Transverse colon (tissue), 4 donors: Measurements from ENCODE around the gene CD7. TPM values are rescaled to one million over a fixed set of nuclear protein-coding genes. Genes with fewer than 3 reads are reported as not detected.

ENCODE experiments used
- DNase-seq: peaks from one replicate; pipeline ENCODE4 v3.0.0-alpha.2; 2019
- H3K27ac ChIP-seq, 4 donors: fragments of 200-600 bp; sonication (generic); 2 replicates each; pipeline ENCODE4 v1.5.1; 2016 to 2018; ENCODE audit warnings: inconsistent platforms in 4 of 4
- H3K27me3 ChIP-seq: fragments of 200-600 bp; sonication (generic); 2 replicates; pipeline ENCODE4 v1.5.1; 2017; ENCODE audit warnings: inconsistent platforms
- H3K36me3 ChIP-seq, 4 donors: fragments of 200-600 bp; sonication (generic); 2 replicates each; pipeline ENCODE4 v1.5.1; 2017 to 2019; ENCODE audit warnings: inconsistent platforms in 4 of 4
- H3K4me1 ChIP-seq, 4 donors: fragments of 200-600 bp; sonication (generic); 2 replicates each; pipeline ENCODE4 v1.5.1; 2017 to 2020; ENCODE audit warnings: inconsistent platforms in 4 of 4
- H3K4me3 ChIP-seq, 4 donors: fragments of 200-600 bp; sonication (generic); 1 replicate in 1 of 4; 2 replicates in 3 of 4; pipeline versions ENCODE4 v1.5.1 to v1.6.1; 2017 to 2019; ENCODE audit warnings: inconsistent platforms in 4 of 4
- H3K9me3 ChIP-seq, 2 donors: fragments of 200-600 bp; sonication (generic); 2 replicates each; pipeline ENCODE4 v1.5.1; 2017 to 2019; ENCODE audit warnings: inconsistent platforms in 2 of 2
- EP300 ChIP-seq: sonication (generic); formaldehyde crosslinking; IDR thresholded peaks from one replicate; pipeline ENCODE4 v1.6.1; 2017; ENCODE audit warnings: antibody characterized with exemption, low read depth
- POLR2A ChIP-seq: fragments of 450-650 bp; IDR thresholded peaks from one replicate; pipeline ENCODE4 v1.6.1; 2016; ENCODE audit warnings: antibody characterized with exemption, mild to moderate bottlenecking, moderate library complexity
- POLR2AphosphoS5 ChIP-seq, 3 donors: sonication (generic); formaldehyde crosslinking; IDR thresholded peaks; one replicate each; pipeline ENCODE4 v1.6.1; 2016; ENCODE audit warnings: antibody characterized with exemption in 3 of 3
- WGBS, 2 donors: methylation state at CpG; one replicate each; pipeline ENCODE4 v1.1.5; 2018; ENCODE audit warnings: low coverage in 1 of 2; 5-methylcytosine and 5-hydroxymethylcytosine counted together
- in situ Hi-C, 4 donors: fragments of 200-750 bp; cut with MboI; loops; one replicate each; pipeline versions ENCODE4 v1.15.0 to v1.15.1; 2017; ENCODE audit warnings: low sequenced_read_pairs in 3 of 4, low pct_ligation_motif_present in 1 of 4, low pct_unique_long_range_greater_than_20kb in 1 of 4
- intact Hi-C: fragments of 100-400 bp; cut with DNase I; formaldehyde crosslinking; loops from one replicate; pipeline ENCODE4 v1.15.1; 2023; ENCODE audit warnings: low total_unique reads
- total RNA-seq, 4 donors: library from RNA; depleted of rRNA; stranded (reverse); fragments of >200 nt; gene quantifications; one replicate each; pipeline ENCODE4 v1.1.0, GENCODE V29; 2016
- TF ChIP-seq, protein P1 (sequence below), 5 experiments: fragments of 200-600 bp in 3 of 5; fragments of 450-650 bp in 2 of 5; sonication (generic) in 3 of 5; IDR thresholded peaks; 1 replicate in 2 of 5; 2 replicates in 3 of 5; pipeline ENCODE4 v1.5.1; 2016 to 2017; ENCODE audit warnings: antibody characterized with exemption in 5 of 5, inconsistent platforms in 3 of 5, mild to moderate bottlenecking in 2 of 5, moderate library complexity in 1 of 5

CD7 gene
- total RNA-seq, 4 donors from 2014 or later = 6.1 to 9.7 (median 7.4) TPM

DNA sequence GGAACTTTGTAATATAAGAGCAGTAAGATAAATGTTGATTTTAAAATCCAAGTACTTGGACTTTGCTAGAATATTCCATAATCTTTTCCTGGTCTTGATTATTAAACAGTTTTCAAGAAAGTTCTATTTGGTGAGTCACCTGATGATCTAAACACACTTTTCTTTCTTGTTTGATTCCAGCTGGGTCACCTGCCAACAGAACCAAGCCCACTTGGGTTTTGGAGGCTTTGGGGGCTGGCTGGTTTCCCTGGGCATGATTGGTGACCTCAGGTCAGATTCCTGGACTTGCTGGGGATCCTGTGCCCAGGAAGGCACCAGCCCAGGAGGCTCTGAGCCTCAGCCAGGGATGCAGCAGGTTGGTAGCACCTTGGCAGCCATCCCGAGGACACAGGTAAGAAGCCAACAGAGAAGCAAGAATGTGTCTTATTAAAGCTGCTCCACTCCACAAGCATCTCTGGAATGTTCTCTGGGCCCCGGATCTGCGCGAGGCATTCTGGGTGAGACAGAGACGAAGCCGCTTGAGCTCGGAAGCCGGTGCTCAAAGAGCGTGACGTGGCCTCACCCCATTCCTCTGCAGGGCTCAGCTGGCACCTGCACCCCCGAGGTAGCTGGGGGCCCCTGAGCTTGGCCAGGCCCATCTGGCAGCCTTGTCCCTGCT lies 38.5 kb upstream of the CD7 start:
- H3K9me3 ChIP-seq = no peaks in the 10 kb centered on the region
- H3K4me3 ChIP-seq = no peak overlapping the region
- peaks cover 0 to 6% (median 0%) of the 10 kb centered on the region in 4 donors for H3K4me1 ChIP-seq
- peaks cover 42% of the 10 kb centered on the region for H3K27me3 ChIP-seq
- WGBS, 2 donors = 0 to 74% methylated on average over 1 to 10 of the region's 11 CpGs
- intact Hi-C loops (loop anchor here (5.0 kb wide), 1 partner anchor 56 kb away; no protein-coding TSS in a partner anchor), in situ Hi-C loops (loop anchor here in 2 of 4 donors (5.0 to 10.0 kb wide), 3 partner anchors 51 to 199 kb away; partner anchors contain the start of genes HEXD (in 1 of the 2) and OGFOD3 (in 1 of the 2))
- TF ChIP-seq POLR2AphosphoS5 (IDR thresholded peaks at IDR 0.05) = no peak
- no peak for TF ChIP-seq POLR2A
- TF ChIP-seq, protein P1, sequence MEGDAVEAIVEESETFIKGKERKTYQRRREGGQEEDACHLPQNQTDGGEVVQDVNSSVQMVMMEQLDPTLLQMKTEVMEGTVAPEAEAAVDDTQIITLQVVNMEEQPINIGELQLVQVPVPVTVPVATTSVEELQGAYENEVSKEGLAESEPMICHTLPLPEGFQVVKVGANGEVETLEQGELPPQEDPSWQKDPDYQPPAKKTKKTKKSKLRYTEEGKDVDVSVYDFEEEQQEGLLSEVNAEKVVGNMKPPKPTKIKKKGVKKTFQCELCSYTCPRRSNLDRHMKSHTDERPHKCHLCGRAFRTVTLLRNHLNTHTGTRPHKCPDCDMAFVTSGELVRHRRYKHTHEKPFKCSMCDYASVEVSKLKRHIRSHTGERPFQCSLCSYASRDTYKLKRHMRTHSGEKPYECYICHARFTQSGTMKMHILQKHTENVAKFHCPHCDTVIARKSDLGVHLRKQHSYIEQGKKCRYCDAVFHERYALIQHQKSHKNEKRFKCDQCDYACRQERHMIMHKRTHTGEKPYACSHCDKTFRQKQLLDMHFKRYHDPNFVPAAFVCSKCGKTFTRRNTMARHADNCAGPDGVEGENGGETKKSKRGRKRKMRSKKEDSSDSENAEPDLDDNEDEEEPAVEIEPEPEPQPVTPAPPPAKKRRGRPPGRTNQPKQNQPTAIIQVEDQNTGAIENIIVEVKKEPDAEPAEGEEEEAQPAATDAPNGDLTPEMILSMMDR (IDR thresholded peaks at IDR 0.05) = no peak
- no peak for TF ChIP-seq EP300
- H3K27ac ChIP-seq = no peak overlapping the region
- no peaks in the 10 kb centered on the region for H3K36me3 ChIP-seq
- no peak for DNase-seq

DNA sequence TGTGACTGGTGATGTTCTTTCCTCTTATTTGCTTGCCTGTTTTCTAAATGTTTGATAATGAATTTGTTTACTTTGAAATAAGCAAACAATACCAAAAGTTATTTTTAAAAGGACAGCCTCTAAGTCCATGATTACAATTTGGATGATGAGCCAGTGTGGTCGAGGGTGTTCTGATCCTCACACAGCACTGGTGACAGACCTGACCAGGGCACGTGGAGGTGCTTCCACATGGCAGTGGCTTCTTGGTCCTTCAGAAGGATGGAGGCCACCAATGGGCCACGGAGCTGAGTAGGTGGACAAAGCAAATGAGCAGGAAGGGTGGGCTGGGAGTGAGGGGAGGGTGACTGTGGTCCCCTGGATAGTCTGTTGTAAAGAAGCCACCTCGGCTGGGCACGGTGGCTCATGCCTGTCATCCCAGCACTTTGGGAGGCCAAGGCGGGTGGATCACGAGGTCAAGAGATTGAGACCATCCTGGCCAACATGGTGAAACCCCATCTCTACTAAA lies 37.4 kb upstream of the CD7 start:
- WGBS, 2 donors = 75 to 81% methylated on average over 2 to 7 of the region's 7 CpGs
- TF ChIP-seq EP300 = no peak
- TF ChIP-seq, protein P1 (IDR thresholded peaks at IDR 0.05) = no peak
- no peak for TF ChIP-seq POLR2AphosphoS5 (IDR thresholded peaks at IDR 0.05)
- no peak for TF ChIP-seq POLR2A
- H3K4me1 ChIP-seq = peaks cover 0 to 6% (median 0%) of the 10 kb centered on the region in 4 donors
- no peaks in the 10 kb centered on the region for H3K36me3 ChIP-seq
- H3K27me3 ChIP-seq = peaks cover 46% of the 10 kb centered on the region
- no peak for DNase-seq
- in situ Hi-C loops (loop anchor here in 3 of 4 donors (5.0 to 10.0 kb wide), 4 partner anchors 52 to 200 kb away; partner anchors contain the start of genes HEXD (in 2 of the 3) and OGFOD3 (in 2 of the 3)), intact Hi-C loops (loop anchor here (5.0 kb wide), 2 partner anchors 57 to 417 kb away; no protein-coding TSS in a partner anchor)
- no peaks in the 10 kb centered on the region for H3K9me3 ChIP-seq
- H3K4me3 ChIP-seq = no peak overlapping the region
- no peak overlapping the region for H3K27ac ChIP-seq

DNA sequence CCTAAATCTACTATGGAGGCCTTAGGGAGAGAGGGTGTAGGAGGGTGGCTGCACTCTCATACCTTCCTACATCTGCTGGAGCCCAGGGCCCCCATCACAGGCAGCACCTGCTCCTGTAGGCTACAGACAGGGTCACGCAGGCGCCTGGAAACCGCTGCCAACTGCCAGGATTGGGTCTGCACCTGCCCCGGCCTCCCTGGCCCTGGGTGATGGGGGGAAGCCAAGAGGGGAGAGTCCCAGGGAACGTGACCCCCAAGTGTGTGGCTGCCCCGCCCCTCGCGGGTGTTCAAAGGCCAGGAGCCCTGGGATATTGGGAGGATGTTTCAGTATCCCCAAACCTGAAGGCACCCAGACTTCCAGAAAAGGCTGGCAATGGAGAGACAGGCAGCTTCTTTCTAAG lies 36.1 kb upstream of the CD7 start:
- intact Hi-C loops = loop anchor here (5.0 kb wide), 1 partner anchor 419 kb away; no protein-coding TSS in a partner anchor
- H3K9me3 ChIP-seq = no peaks in the 10 kb centered on the region
- DNase-seq = no peak
- TF ChIP-seq, protein P1 (IDR thresholded peaks at IDR 0.05) = no peak
- H3K27ac ChIP-seq = no peak overlapping the region
- H3K4me3 ChIP-seq = no peak overlapping the region
- in situ Hi-C loops = loop anchor here in 2 of 4 donors (5.0 to 10.0 kb wide), 3 partner anchors 61 to 201 kb away; partner anchors contain the start of genes HEXD (in 2 of the 2) and OGFOD3 (in 2 of the 2)
- H3K36me3 ChIP-seq = no peaks in the 10 kb centered on the region
- peaks cover 41% of the 10 kb centered on the region for H3K27me3 ChIP-seq
- peaks cover 0 to 9% (median 0%) of the 10 kb centered on the region in 4 donors for H3K4me1 ChIP-seq
- 72% methylated on average over 8 of the region's 8 CpGs; no CpG with 5 or more reads in 1 of the 2 donors for WGBS, 2 donors
